NB4 (cell line): ENCODE results near the gene HYAL1.
A peak's percentile ranks its signal among the peaks of the same experiment; 100 is the strongest.

Experiments
- DNase-seq: peaks from one replicate; pipeline ENCODE4 v3.0.0; 2010; ENCODE audit warnings: low read depth
- H3K4me3 ChIP-seq: one replicate; pipeline ENCODE4 v1.5.1; 2011; ENCODE audit warnings: mild to moderate bottlenecking, low read depth, low read length, moderate library complexity
- CTCF ChIP-seq: IDR thresholded peaks from one replicate; pipeline ENCODE4 v1.5.1; 2012; ENCODE audit warnings: low read depth, low read length
- MAX ChIP-seq: IDR thresholded peaks from 2 replicates; pipeline ENCODE4 v1.6.1; 2011; ENCODE audit warnings: low read depth, low read length
- MYC ChIP-seq: IDR thresholded peaks from 2 replicates; pipeline ENCODE4 v1.6.1; 2011; ENCODE audit warnings: low read depth, low read length
- POLR2A ChIP-seq: IDR thresholded peaks from 2 replicates; pipeline ENCODE4 v1.6.1; 2011; ENCODE audit warnings: mild to moderate bottlenecking; ENCODE audit not compliant: insufficient read length; ENCODE audit errors: extremely low read depth

HYAL1 gene

GRCh38 chr3:50299638-50299928 lies 3.8 kb downstream of the HYAL1 start:
- TF ChIP-seq MYC (peak; percentile 62), CTCF (no peak)
- DNase-seq, result no peak
- H3K4me3 ChIP-seq, result peak overlapping the region; percentile 72

GRCh38 chr3:50298836-50299637 lies 4.3 kb downstream of the HYAL1 start, which contains the start of the genes HYAL3 and NAA80:
HYAL3 (minus strand) TSS chr3:50299405; CDS start chr3:50295602, 3,803 bp downstream.
NAA80 (minus strand) TSS chr3:50299405; CDS start chr3:50297463, 1,942 bp downstream.
- H3K4me3 ChIP-seq, result peak within 1 kb of the TSS; percentile 78
- peak; percentile 65 for TF ChIP-seq MAX
- peak; percentile 88 for TF ChIP-seq POLR2A
- TF ChIP-seq CTCF, result peak; percentile 21
- no peak for TF ChIP-seq MYC
- peak; percentile 99 for DNase-seq

GRCh38 chr3:50297896-50298725 lies 5.3 kb downstream of the HYAL1 start:
- H3K4me3 ChIP-seq, result peak overlapping the region; percentile 78
- TF ChIP-seq POLR2A (no peak), CTCF (peak; percentile 24), MYC (peak; percentile 33; the same call in 1 of the 2 replicates), MAX (0 out of 2 replicates have a peak, but pooled peaks have one; percentile 33)
- peak; percentile 71 for DNase-seq

- no peak for TF ChIP-seq POLR2A
- no peak for TF ChIP-seq CTCF
- no peak for TF ChIP-seq MAX
- TF ChIP-seq MYC, result no peak
- DNase-seq, result no peak
- peak overlapping the region; percentile 78 for H3K4me3 ChIP-seq
Observed at GRCh38 chr3:50297384-50297775, 6.0 kb downstream of the HYAL1 start.

GRCh38 chr3:50296721-50297383 lies 6.5 kb downstream of the HYAL1 start:
- TF ChIP-seq POLR2A (no peak), MYC (no peak), MAX (no peak), CTCF (no peak)
- DNase-seq, result no peak
- H3K4me3 ChIP-seq, result no peak overlapping the region
